Neuronal stem cell (in vitro differentiated cells): ENCODE data around the gene ITIH3.

Experiments used
- DNase-seq: peaks from one replicate; pipeline ENCODE4 v3.0.0-alpha.2; 2013; ENCODE audit warnings: low spot score
- H2AFZ ChIP-seq: one replicate; pipeline ENCODE4 v1.6.1; 2013; ENCODE audit warnings: mild to moderate bottlenecking, low read length, inconsistent platforms
- H2AK5ac ChIP-seq: 2 replicates; pipeline ENCODE4 v1.6.1; 2013; ENCODE audit warnings: low read depth, mild to moderate bottlenecking, inconsistent platforms, low read length, moderate library complexity, mixed read lengths
- H2BK120ac ChIP-seq: 2 replicates; pipeline ENCODE4 v1.6.1; 2013; ENCODE audit warnings: low read depth, mild to moderate bottlenecking, inconsistent platforms, low read length, moderate library complexity, mixed read lengths
- H2BK12ac ChIP-seq: one replicate; pipeline ENCODE4 v1.6.1; 2013; ENCODE audit warnings: low read length, inconsistent platforms
- H2BK15ac ChIP-seq: 2 replicates; pipeline ENCODE4 v1.6.1; 2013; ENCODE audit warnings: mild to moderate bottlenecking, low read length, inconsistent platforms, mixed read lengths
- H2BK5ac ChIP-seq: one replicate; pipeline ENCODE4 v1.6.1; 2013; ENCODE audit warnings: inconsistent platforms, mild to moderate bottlenecking, low read length, moderate library complexity
- H3K14ac ChIP-seq: one replicate; pipeline ENCODE4 v1.6.1; 2013; ENCODE audit warnings: low read length, inconsistent platforms
- H3K18ac ChIP-seq: 2 replicates; pipeline ENCODE4 v1.6.1; 2013; ENCODE audit warnings: low read length, inconsistent platforms
- H3K23ac ChIP-seq: 2 replicates; pipeline ENCODE4 v1.6.1; 2013; ENCODE audit warnings: low read depth, mild to moderate bottlenecking, mixed read lengths, low read length, inconsistent platforms; ENCODE audit not compliant: poor library complexity
- H3K27ac ChIP-seq: replicated peaks from 3 replicates; pipeline ENCODE4 v1.5.1; 2013; ENCODE audit warnings: low read length, inconsistent platforms
- H3K27me3 ChIP-seq, 3 experiments: 2 replicates each; pipeline ENCODE4 v1.6.1; 2013; ENCODE audit warnings: low read length in 3 of 3, mild to moderate bottlenecking in 2 of 3, inconsistent platforms in 1 of 3, low read depth in 1 of 3, mixed read lengths in 1 of 3, moderate library complexity in 1 of 3; ENCODE audit not compliant: control insufficient read depth in 3 of 3, insufficient read depth in 3 of 3
- H3K36me3 ChIP-seq, 2 donors: replicated peaks in 1 of 2; 2 replicates each; pipeline ENCODE4 v1.6.1; 2013; ENCODE audit warnings: low read length in 2 of 2; ENCODE audit not compliant: control insufficient read depth in 2 of 2, insufficient read depth in 2 of 2
- H3K4ac ChIP-seq: 2 replicates; pipeline ENCODE4 v1.6.1; 2013; ENCODE audit warnings: inconsistent platforms, mild to moderate bottlenecking, low read length, moderate library complexity
- H3K4me1 ChIP-seq, 2 donors: 1 replicate in 1 of 2; 2 replicates in 1 of 2; pipeline ENCODE4 v1.6.1; 2013; ENCODE audit warnings: low read length in 2 of 2, low read depth in 1 of 2; ENCODE audit not compliant: control insufficient read depth in 2 of 2, insufficient read depth in 1 of 2
- H3K4me2 ChIP-seq: one replicate; pipeline ENCODE4 v1.6.1; 2013; ENCODE audit warnings: mild to moderate bottlenecking, low read length, inconsistent platforms; ENCODE audit not compliant: insufficient read depth, poor library complexity, severe bottlenecking
- H3K4me3 ChIP-seq, 2 donors: 2 replicates each; pipeline ENCODE4 v1.5.1; 2013; ENCODE audit warnings: low read length in 2 of 2, mild to moderate bottlenecking in 2 of 2, inconsistent platforms in 1 of 2, moderate library complexity in 1 of 2
- H3K79me1 ChIP-seq: one replicate; pipeline ENCODE4 v1.6.1; 2013; ENCODE audit warnings: low read depth, mild to moderate bottlenecking, inconsistent platforms, low read length, moderate library complexity
- H3K9ac ChIP-seq: one replicate; pipeline ENCODE4 v1.6.1; 2013; ENCODE audit warnings: mild to moderate bottlenecking, low read depth, low read length, inconsistent platforms; ENCODE audit not compliant: poor library complexity
- H3K9me3 ChIP-seq, 2 donors: replicated peaks in 1 of 2; 2 replicates each; pipeline versions ENCODE3 to v1.6.1; 2013; ENCODE audit warnings: low read length in 2 of 2, mild to moderate bottlenecking in 2 of 2, inconsistent platforms in 1 of 2, low read depth in 1 of 2, mixed read lengths in 1 of 2, moderate library complexity in 1 of 2; ENCODE audit not compliant: control insufficient read depth in 2 of 2, insufficient read depth in 1 of 2
- H4K8ac ChIP-seq: one replicate; pipeline ENCODE4 v1.6.1; 2013; ENCODE audit warnings: low read depth, mild to moderate bottlenecking, inconsistent platforms, low read length, moderate library complexity
- H4K91ac ChIP-seq: one replicate; pipeline ENCODE4 v1.6.1; 2013; ENCODE audit warnings: low read length, low read depth, mild to moderate bottlenecking, inconsistent platforms; ENCODE audit not compliant: poor library complexity
- WGBS, 2 donors: extraction: QIAGEN DNeasy Blood & Tissue Kit; methylation state at CpG; one replicate each; pipeline ENCODE4 v1.1.7; 2013; ENCODE audit warnings: missing lambda C conversion rate in 2 of 2, mixed read lengths in 1 of 2; ENCODE audit not compliant: insufficient read length in 2 of 2, insufficient replicate concordance in 1 of 2; ENCODE audit errors: extremely low coverage in 2 of 2; 5-methylcytosine and 5-hydroxymethylcytosine counted together

Gene ITIH3

GRCh38 chr3:52777959-52778805, 16.4 kb upstream of the ITIH3 start:
- H3K79me1 ChIP-seq, result no peaks in the 10 kb centered on the region
- no CpG with 5 or more reads among the region's 17 CpGs for WGBS, 2 donors
- no peak overlapping the region for H4K91ac ChIP-seq
- H3K14ac ChIP-seq, result no peak overlapping the region
- no peak overlapping the region for H3K9ac ChIP-seq
- no peak overlapping the region for H3K23ac ChIP-seq
- no peak overlapping the region for H2BK15ac ChIP-seq
- H2BK120ac ChIP-seq, result no peak overlapping the region
- no peaks in the 10 kb centered on the region for H3K4me1 ChIP-seq
- no peak for DNase-seq
- H3K18ac ChIP-seq, result no peak overlapping the region
- H4K8ac ChIP-seq, result no peak overlapping the region
- no peak overlapping the region for H3K27ac ChIP-seq
- H3K4me2 ChIP-seq, result no peak overlapping the region
- no peaks in the 10 kb centered on the region for H3K36me3 ChIP-seq
- no peak overlapping the region for H2AFZ ChIP-seq
- H2BK5ac ChIP-seq, result peak overlapping the region; percentile 31
- H3K27me3 ChIP-seq, result peaks cover 0 to 33% (median 0%) of the 10 kb centered on the region in 3 experiments
- H3K4ac ChIP-seq, result no peak overlapping the region
- H2AK5ac ChIP-seq, result no peak overlapping the region
- no peaks in the 10 kb centered on the region for H3K9me3 ChIP-seq
- peak overlapping the region in 1 of 2 donors; percentile 3 for H3K4me3 ChIP-seq
- no peak overlapping the region for H2BK12ac ChIP-seq

- H2BK120ac ChIP-seq, result no peak overlapping the region
- no peak overlapping the region for H3K14ac ChIP-seq
- H3K23ac ChIP-seq, result no peak overlapping the region
- H3K4me1 ChIP-seq, result no peaks in the 10 kb centered on the region
- H3K4me3 ChIP-seq, result no peak overlapping the region
- H4K91ac ChIP-seq, result no peak overlapping the region
- H3K9ac ChIP-seq, result no peak overlapping the region
- H3K27ac ChIP-seq, result no peak overlapping the region
- H3K79me1 ChIP-seq, result no peaks in the 10 kb centered on the region
- H2BK15ac ChIP-seq, result no peak overlapping the region
- no peak overlapping the region for H3K4ac ChIP-seq
- WGBS, 2 donors, result no CpG with 5 or more reads among the region's 11 CpGs
- H3K27me3 ChIP-seq, result peaks cover 0 to 34% (median 0%) of the 10 kb centered on the region in 3 experiments
- H3K18ac ChIP-seq, result no peak overlapping the region
- H3K9me3 ChIP-seq, result no peaks in the 10 kb centered on the region
- DNase-seq, result no peak
- peak overlapping the region; percentile 31 for H2BK5ac ChIP-seq
- H3K36me3 ChIP-seq, result no peaks in the 10 kb centered on the region
- no peak overlapping the region for H4K8ac ChIP-seq
- H2AK5ac ChIP-seq, result peak overlapping the region; percentile 25
- no peak overlapping the region for H2BK12ac ChIP-seq
- no peak overlapping the region for H3K4me2 ChIP-seq
- H2AFZ ChIP-seq, result no peak overlapping the region
Measured at GRCh38 chr3:52779011-52779836, 15.4 kb upstream of the ITIH3 start.

GRCh38 chr3:52779837-52780585, 14.6 kb upstream of the ITIH3 start:
- Histone ChIP-seq H2BK120ac (no peak overlapping the region), H3K9ac (no peak overlapping the region), H4K8ac (no peak overlapping the region), H3K23ac (peak overlapping the region; percentile 45), H3K79me1 (no peaks in the 10 kb centered on the region), H3K14ac (no peak overlapping the region), H3K18ac (no peak overlapping the region), H2BK5ac (no peak overlapping the region), H3K4ac (no peak overlapping the region), H3K27me3 (peaks cover 0 to 33% (median 0%) of the 10 kb centered on the region in 3 experiments), H3K4me2 (no peak overlapping the region), H3K9me3 (no peaks in the 10 kb centered on the region), H3K27ac (no peak overlapping the region), H4K91ac (no peak overlapping the region), H2AK5ac (no peak overlapping the region), H2BK15ac (peak overlapping the region; percentile 55), H3K4me3 (peak overlapping the region in 1 of 2 donors; percentile 52), H2BK12ac (no peak overlapping the region), H2AFZ (no peak overlapping the region), H3K4me1 (no peaks in the 10 kb centered on the region), H3K36me3 (no peaks in the 10 kb centered on the region)
- DNase-seq, result no peak
- no CpG with 5 or more reads among the region's 8 CpGs for WGBS, 2 donors
